Gastrocnemius medialis (tissue), 4 donors: ENCODE results near the gene CENPS. TPM values are rescaled to one million over a fixed set of nuclear protein-coding genes. Genes with fewer than 3 reads are reported as not detected.

Experiments
- ATAC-seq, 2 donors: fragments of 150-250 bp; one replicate each; pipeline ENCODE4 v1.9.1; 2016
- DNase-seq, 2 donors: peaks; one replicate each; pipeline ENCODE4 v3.0.0-alpha.2; 2019
- H3K27ac ChIP-seq, 4 donors: fragments of 200-600 bp; sonication (generic); 1 replicate in 1 of 4; 2 replicates in 3 of 4; pipeline ENCODE4 v1.5.1; 2016 to 2018; ENCODE audit warnings: mild to moderate bottlenecking in 2 of 4, moderate library complexity in 1 of 4
- H3K27me3 ChIP-seq, 3 donors: fragments of 200-600 bp; sonication (generic) in 2 of 3; 1 replicate in 1 of 3; 2 replicates in 2 of 3; pipeline versions ENCODE4 v1.5.1 to v1.6.0; 2016 to 2019; ENCODE audit warnings: mild to moderate bottlenecking in 1 of 3, moderate library complexity in 1 of 3
- H3K36me3 ChIP-seq, 2 donors: fragments of 200-600 bp; sonication (generic) in 1 of 2; one replicate each; pipeline ENCODE4 v1.5.1; 2017 to 2018
- H3K4me1 ChIP-seq, 2 donors: fragments of 200-600 bp; sonication (generic) in 1 of 2; one replicate each; pipeline ENCODE4 v1.5.1; 2016 to 2017; ENCODE audit warnings: mild to moderate bottlenecking in 2 of 2
- H3K4me3 ChIP-seq, 4 donors: fragments of 200-600 bp; sonication (generic) in 3 of 4; 1 replicate in 1 of 4; 2 replicates in 3 of 4; pipeline ENCODE4 v1.5.1; 2016 to 2019; ENCODE audit warnings: mild to moderate bottlenecking in 2 of 4
- H3K9me3 ChIP-seq, 3 donors: fragments of 200-600 bp; sonication (generic) in 2 of 3; 1 replicate in 1 of 3; 2 replicates in 2 of 3; pipeline ENCODE4 v1.5.1; 2016 to 2019
- CTCF ChIP-seq, 5 experiments: fragments of 450-650 bp in 3 of 5; fragments of 200-600 bp in 2 of 5; sonication (generic) in 2 of 5; IDR thresholded peaks in 4 of 5; conservative IDR thresholded peaks in 1 of 5; 1 replicate in 4 of 5; 2 replicates in 1 of 5; pipeline ENCODE4 v1.5.1; 2016 to 2019; ENCODE audit warnings: antibody characterized with exemption in 5 of 5, mild to moderate bottlenecking in 3 of 5, moderate library complexity in 3 of 5
- POLR2A ChIP-seq, 2 donors: fragments of 450-650 bp; IDR thresholded peaks; one replicate each; pipeline ENCODE4 v1.6.1; 2017; ENCODE audit warnings: antibody characterized with exemption in 2 of 2, mild to moderate bottlenecking in 2 of 2, moderate library complexity in 2 of 2
- in situ Hi-C, 4 donors: fragments of 200-750 bp; cut with MboI; loops; one replicate each; pipeline versions ENCODE4 v1.15.0 to v1.8.0; 2017; ENCODE audit warnings: low sequenced_read_pairs in 4 of 4
- intact Hi-C: fragments of 100-400 bp; cut with DNase I; formaldehyde crosslinking; loops from one replicate; pipeline ENCODE4 v1.15.1; 2023; ENCODE audit warnings: low total_unique reads
- total RNA-seq, 4 donors: library from RNA; depleted of rRNA; stranded (reverse); fragments of >200 nt; gene quantifications; one replicate each; pipeline versions ENCODE4 v1.1.0 to v1.2.3, GENCODE V29; 2016

The CENPS gene
- total RNA-seq, 4 donors from 2014 or later = 0.42 to 3.8 (median 2.9) TPM

GRCh38 chr1:10396870-10397269 is 33.4 kb upstream of the CENPS start:
- Histone ChIP-seq H3K4me1 (peaks cover 0 to 21% of the 10 kb centered on the region in 2 donors), H3K36me3 (peaks cover 0 to 9% of the 10 kb centered on the region in 2 donors), H3K9me3 (peaks cover 0 to 5% (median 4%) of the 10 kb centered on the region in 3 donors), H3K4me3 (no peak overlapping the region), H3K27me3 (no peaks in the 10 kb centered on the region), H3K27ac (no peak overlapping the region)
- ATAC-seq (no peak), DNase-seq (no peak)
- intact Hi-C loops = no loop called here
- in situ Hi-C loops = no loop called here
- TF ChIP-seq CTCF (IDR thresholded peaks at IDR 0.05 in 4 of 5, conservative IDR thresholded peaks at IDR 0.05 in 1 of 5) (no peak), POLR2A (IDR thresholded peaks at IDR 0.05) (no peak)

GRCh38 chr1:10398278-10398733 is 31.9 kb upstream of the CENPS start:
- peaks cover 0 to 5% (median 4%) of the 10 kb centered on the region in 3 donors for H3K9me3 ChIP-seq
- ATAC-seq (no peak), DNase-seq (no peak)
- intact Hi-C loops = loop anchor here (1.0 to 2.0 kb wide), 3 partner anchors 32 to 488 kb away; partner anchors contain the start of genes CENPS, CTNNBIP1 and PEX14
- in situ Hi-C loops = no loop called here
- peak overlapping the region; percentile 71 to 99 (median 87) for H3K4me3 ChIP-seq
- H3K4me1 ChIP-seq = peaks cover 0 to 21% of the 10 kb centered on the region in 2 donors
- H3K27me3 ChIP-seq = no peaks in the 10 kb centered on the region
- TF ChIP-seq POLR2A (IDR thresholded peaks at IDR 0.05) (no peak), CTCF (IDR thresholded peaks at IDR 0.05 in 4 of 5, conservative IDR thresholded peaks at IDR 0.05 in 1 of 5) (no peak)
- H3K36me3 ChIP-seq = peaks cover 0 to 21% of the 10 kb centered on the region in 2 donors
- peak overlapping the region; percentile 82 to 93 (median 92) for H3K27ac ChIP-seq

GRCh38 chr1:10398734-10399443 is 31.3 kb upstream of the CENPS start, which contains the start of gene PGD:
Gene PGD (plus strand): TSS chr1:10399064. CDS start chr1:10399118, 54 bp downstream.
- in situ Hi-C loops (no loop called here), intact Hi-C loops (loop anchor here (1.0 to 2.0 kb wide), 3 partner anchors 32 to 489 kb away; partner anchors contain the start of genes CENPS, CTNNBIP1 and PEX14)
- no peaks in the 10 kb centered on the region for H3K27me3 ChIP-seq
- peak; percentile 67 to 81 for TF ChIP-seq POLR2A (IDR thresholded peaks at IDR 0.05)
- TF ChIP-seq CTCF (IDR thresholded peaks at IDR 0.05 in 4 of 5, conservative IDR thresholded peaks at IDR 0.05 in 1 of 5) = peak in 1 of 5 experiments; percentile 15
- peaks cover 0 to 21% of the 10 kb centered on the region in 2 donors for H3K4me1 ChIP-seq
- H3K4me3 ChIP-seq = peak within 1 kb of the TSS; percentile 71 to 99 (median 87)
- H3K27ac ChIP-seq = peak within 1 kb of the TSS; percentile 82 to 93 (median 92)
- DNase-seq (peak; percentile 96 to 98), ATAC-seq (peak; percentile 90 to 93)
- peaks cover 0 to 25% of the 10 kb centered on the region in 2 donors for H3K36me3 ChIP-seq
- peaks cover 0 to 5% (median 4%) of the 10 kb centered on the region in 3 donors for H3K9me3 ChIP-seq

GRCh38 chr1:10399444-10399941 is 30.7 kb upstream of the CENPS start:
- DNase-seq (no peak), ATAC-seq (no peak)
- no peaks in the 10 kb centered on the region for H3K27me3 ChIP-seq
- no peaks in the 10 kb centered on the region for H3K9me3 ChIP-seq
- H3K4me1 ChIP-seq = peaks cover 0 to 21% of the 10 kb centered on the region in 2 donors
- H3K36me3 ChIP-seq = peaks cover 0 to 31% of the 10 kb centered on the region in 2 donors
- H3K27ac ChIP-seq = peak overlapping the region; percentile 82 to 93 (median 92)
- no peak for TF ChIP-seq CTCF (IDR thresholded peaks at IDR 0.05 in 4 of 5, conservative IDR thresholded peaks at IDR 0.05 in 1 of 5)
- no peak for TF ChIP-seq POLR2A (IDR thresholded peaks at IDR 0.05)
- H3K4me3 ChIP-seq = peak overlapping the region; percentile 71 to 99 (median 87)
- in situ Hi-C loops = no loop called here
- intact Hi-C loops = loop anchor here (2.0 kb wide), 2 partner anchors 31 to 75 kb away; partner anchors contain the start of genes CENPS and PEX14
